Nephron (organoid): Measurements from ENCODE around the gene HSD17B3.

Experiments used
- H3K27ac Mint-ChIP-seq, 3 experiments: 2 replicates each; pipeline ENCODE4 v1.8.0; 2020; ENCODE audit warnings: mixed read lengths in 3 of 3, mild to moderate bottlenecking in 2 of 3, moderate library complexity in 1 of 3
- H3K27me3 Mint-ChIP-seq: 2 replicates; pipeline ENCODE4 v1.8.0; 2021; ENCODE audit warnings: low read depth, mild to moderate bottlenecking, moderate library complexity, mixed read lengths
- H3K36me3 Mint-ChIP-seq: 2 replicates; pipeline ENCODE4 v1.8.0; 2020; ENCODE audit warnings: low read depth, mixed read lengths
- H3K4me1 Mint-ChIP-seq: 2 replicates; pipeline ENCODE4 v1.8.0; 2020; ENCODE audit warnings: mixed read lengths
- H3K4me3 Mint-ChIP-seq, 3 experiments: 2 replicates each; pipeline ENCODE4 v1.8.0; 2020; ENCODE audit warnings: mild to moderate bottlenecking in 3 of 3, mixed read lengths in 3 of 3, moderate library complexity in 2 of 3
- H3K9me3 Mint-ChIP-seq: 2 replicates; pipeline ENCODE4 v1.8.0; 2020; ENCODE audit warnings: mixed read lengths
- CTCF ChIP-seq, 3 experiments: fragments of 200-600 bp; sonication (generic); IDR thresholded peaks; one replicate each; pipeline ENCODE4 v1.5.0; 2021; ENCODE audit warnings: antibody characterized with exemption in 3 of 3; ENCODE audit not compliant: unreplicated experiment in 3 of 3

The HSD17B3 gene

GRCh38 chr9:96204853-96205252 lies 97.1 kb downstream of the HSD17B3 start:
- H3K27me3 Mint-ChIP-seq: peaks cover 29% of the 10 kb centered on the region

GRCh38 chr9:96203867-96204501 lies 98.0 kb downstream of the HSD17B3 start:
- Mint-ChIP-seq H3K27ac (peak overlapping the region in 2 of 3 experiments; percentile 50 to 63), H3K27me3 (peaks cover 36% of the 10 kb centered on the region), H3K4me1 (peaks cover 9% of the 10 kb centered on the region), H3K9me3 (peaks cover 10% of the 10 kb centered on the region), H3K4me3 (peak overlapping the region in 1 of 3 experiments; percentile 12), H3K36me3 (no peaks in the 10 kb centered on the region)
- TF ChIP-seq CTCF (IDR thresholded peaks at IDR 0.05; ENCODE audit: unreplicated experiment in 3 of 3): no peak

More at GRCh38 chr9:96204853-96205252, 97.1 kb downstream of the HSD17B3 start:
- Mint-ChIP-seq H3K4me1 (peaks cover 9% of the 10 kb centered on the region), H3K9me3 (peaks cover 10% of the 10 kb centered on the region), H3K36me3 (no peaks in the 10 kb centered on the region), H3K27ac (no peak overlapping the region), H3K4me3 (no peak overlapping the region)
- no peak for TF ChIP-seq CTCF (IDR thresholded peaks at IDR 0.05; ENCODE audit: unreplicated experiment in 3 of 3)

- peak overlapping the region in 2 of 3 experiments; percentile 50 to 63 for H3K27ac Mint-ChIP-seq
- H3K9me3 Mint-ChIP-seq: peaks cover 8% of the 10 kb centered on the region
- H3K36me3 Mint-ChIP-seq: no peaks in the 10 kb centered on the region
- H3K27me3 Mint-ChIP-seq: peaks cover 44% of the 10 kb centered on the region
- H3K4me3 Mint-ChIP-seq: no peak overlapping the region
- peaks cover 9% of the 10 kb centered on the region for H3K4me1 Mint-ChIP-seq
- no peak for TF ChIP-seq CTCF (IDR thresholded peaks at IDR 0.05; ENCODE audit: unreplicated experiment in 3 of 3)
Observed at GRCh38 chr9:96202971-96203780, 98.8 kb downstream of the HSD17B3 start.

GRCh38 chr9:96201140-96201539 lies 100.8 kb downstream of the HSD17B3 start:
- H3K4me3 Mint-ChIP-seq: no peak overlapping the region
- peaks cover 9% of the 10 kb centered on the region for H3K4me1 Mint-ChIP-seq
- no peaks in the 10 kb centered on the region for H3K36me3 Mint-ChIP-seq
- peaks cover 8% of the 10 kb centered on the region for H3K9me3 Mint-ChIP-seq
- TF ChIP-seq CTCF (IDR thresholded peaks at IDR 0.05; ENCODE audit: unreplicated experiment in 3 of 3): no peak
- H3K27me3 Mint-ChIP-seq: peaks cover 44% of the 10 kb centered on the region
- H3K27ac Mint-ChIP-seq: no peak overlapping the region

GRCh38 chr9:96199006-96199405 lies 103.0 kb downstream of the HSD17B3 start:
- Mint-ChIP-seq H3K27me3 (peaks cover 53% of the 10 kb centered on the region), H3K9me3 (peaks cover 8% of the 10 kb centered on the region), H3K4me1 (peaks cover 9% of the 10 kb centered on the region), H3K36me3 (no peaks in the 10 kb centered on the region), H3K27ac (no peak overlapping the region), H3K4me3 (no peak overlapping the region)
- TF ChIP-seq CTCF (IDR thresholded peaks at IDR 0.05; ENCODE audit: unreplicated experiment in 3 of 3): no peak
